Lower leg skin (tissue), 3 donors: ENCODE measurements around the gene ELP4.

Experiments
- POLR2A ChIP-seq, 2 donors: fragments of 450-650 bp; IDR thresholded peaks; one replicate each; pipeline ENCODE4 v1.6.1; 2016 to 2017; ENCODE audit warnings: antibody characterized with exemption in 2 of 2, mild to moderate bottlenecking in 1 of 2, moderate library complexity in 1 of 2
- TF ChIP-seq, protein P1 (sequence below), 3 donors: fragments of 450-650 bp; IDR thresholded peaks; one replicate each; pipeline ENCODE4 v1.5.1; 2016; ENCODE audit warnings: antibody characterized with exemption in 3 of 3, mild to moderate bottlenecking in 3 of 3, moderate library complexity in 2 of 3

DNA sequence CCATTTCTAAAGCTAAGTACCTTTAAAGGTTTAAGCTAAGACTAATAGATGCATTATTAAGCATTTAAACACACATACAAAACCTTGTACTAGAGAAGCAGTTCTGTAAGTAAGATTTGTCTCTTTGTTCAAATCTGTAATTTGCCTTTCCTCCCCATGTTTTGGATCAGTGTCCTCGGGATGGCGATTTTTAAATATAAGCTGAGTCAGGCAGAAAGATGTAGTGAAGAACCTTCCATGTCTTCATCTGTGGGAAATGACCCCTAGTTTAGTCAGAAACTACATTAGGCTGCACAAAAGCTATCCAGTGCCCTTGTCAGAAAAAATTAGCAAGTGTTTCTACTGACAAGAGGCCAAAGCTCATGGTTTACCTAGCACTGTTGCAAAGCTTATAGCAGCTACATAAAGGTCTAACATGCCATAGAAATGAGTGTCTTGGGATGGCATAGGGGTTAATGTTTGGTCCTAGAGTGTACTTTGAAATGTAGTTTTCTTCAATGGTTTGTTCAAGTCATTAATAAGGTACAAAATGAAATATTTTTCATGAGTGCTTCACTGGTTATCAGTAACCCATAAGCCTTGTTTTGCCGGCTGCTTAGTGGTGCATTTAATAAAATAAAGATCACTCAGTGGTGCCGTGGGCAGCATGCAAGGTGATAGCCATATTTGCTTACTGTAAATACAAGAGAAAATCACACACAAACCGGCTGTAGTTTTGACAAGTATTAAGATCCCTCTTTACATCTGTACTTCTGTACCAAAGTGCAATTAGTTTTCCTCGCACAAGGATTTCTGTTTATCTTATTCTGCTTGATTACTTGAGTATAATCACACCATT is 139.8 kb downstream of the ELP4 start:
- TF ChIP-seq, protein P1, sequence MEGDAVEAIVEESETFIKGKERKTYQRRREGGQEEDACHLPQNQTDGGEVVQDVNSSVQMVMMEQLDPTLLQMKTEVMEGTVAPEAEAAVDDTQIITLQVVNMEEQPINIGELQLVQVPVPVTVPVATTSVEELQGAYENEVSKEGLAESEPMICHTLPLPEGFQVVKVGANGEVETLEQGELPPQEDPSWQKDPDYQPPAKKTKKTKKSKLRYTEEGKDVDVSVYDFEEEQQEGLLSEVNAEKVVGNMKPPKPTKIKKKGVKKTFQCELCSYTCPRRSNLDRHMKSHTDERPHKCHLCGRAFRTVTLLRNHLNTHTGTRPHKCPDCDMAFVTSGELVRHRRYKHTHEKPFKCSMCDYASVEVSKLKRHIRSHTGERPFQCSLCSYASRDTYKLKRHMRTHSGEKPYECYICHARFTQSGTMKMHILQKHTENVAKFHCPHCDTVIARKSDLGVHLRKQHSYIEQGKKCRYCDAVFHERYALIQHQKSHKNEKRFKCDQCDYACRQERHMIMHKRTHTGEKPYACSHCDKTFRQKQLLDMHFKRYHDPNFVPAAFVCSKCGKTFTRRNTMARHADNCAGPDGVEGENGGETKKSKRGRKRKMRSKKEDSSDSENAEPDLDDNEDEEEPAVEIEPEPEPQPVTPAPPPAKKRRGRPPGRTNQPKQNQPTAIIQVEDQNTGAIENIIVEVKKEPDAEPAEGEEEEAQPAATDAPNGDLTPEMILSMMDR (IDR thresholded peaks at IDR 0.05), result no peak
- TF ChIP-seq POLR2A (IDR thresholded peaks at IDR 0.05), result no peak
